Tibial artery (tissue), 4 donors: ENCODE results near the gene SULT1C4.
"Not testable (repeated sequence)": the region's sequence is repeated elsewhere in the genome, so short reads cannot be mapped to it uniquely, and the experiment has no call there.

Source experiments
- DNase-seq, 2 donors: peaks; one replicate each; pipeline ENCODE4 v3.0.0-alpha.2; 2019
- H3K27ac ChIP-seq, 2 donors: fragments of 200-600 bp; sonication (generic) in 1 of 2; 1 replicate in 1 of 2; 2 replicates in 1 of 2; pipeline ENCODE4 v1.5.1; 2018 to 2019; ENCODE audit warnings: mild to moderate bottlenecking in 1 of 2
- H3K27me3 ChIP-seq, 2 donors: fragments of 200-600 bp; sonication (generic) in 1 of 2; one replicate each; pipeline versions ENCODE4 v1.5.1 to v1.6.0; 2016 to 2019
- H3K36me3 ChIP-seq, 3 donors: fragments of 200-600 bp; sonication (generic) in 2 of 3; one replicate each; pipeline ENCODE4 v1.5.1; 2016 to 2019; ENCODE audit warnings: mild to moderate bottlenecking in 2 of 3
- H3K4me1 ChIP-seq, 4 donors: fragments of 200-600 bp; sonication (generic) in 2 of 4; 1 replicate in 3 of 4; 2 replicates in 1 of 4; pipeline ENCODE4 v1.5.1; 2016 to 2019
- H3K4me3 ChIP-seq, 2 donors: fragments of 200-600 bp; sonication (generic) in 1 of 2; 1 replicate in 1 of 2; 2 replicates in 1 of 2; pipeline ENCODE4 v1.5.1; 2018 to 2019; ENCODE audit warnings: mild to moderate bottlenecking in 2 of 2
- H3K9me3 ChIP-seq, 3 donors: fragments of 200-600 bp; sonication (generic) in 1 of 3; one replicate each; pipeline ENCODE4 v1.5.1; 2016 to 2019
- CTCF ChIP-seq, 2 experiments: fragments of 200-600 bp in 1 of 2; fragments of 450-650 bp in 1 of 2; IDR thresholded peaks; one replicate each; pipeline ENCODE4 v1.5.1; 2017 to 2019; ENCODE audit warnings: antibody characterized with exemption in 2 of 2, mild to moderate bottlenecking in 1 of 2, moderate library complexity in 1 of 2
- intact Hi-C: fragments of 100-400 bp; cut with DNase I; formaldehyde crosslinking; loops from one replicate; pipeline ENCODE4 v1.15.0; 2023; ENCODE audit warnings: low total_unique reads

Gene SULT1C4

GRCh38 chr2:108423502-108424251, 45.9 kb downstream of the SULT1C4 start:
- H3K36me3 ChIP-seq = no peaks in the 10 kb centered on the region
- TF ChIP-seq CTCF (IDR thresholded peaks at IDR 0.05) = no peak
- DNase-seq = no peak
- no peaks in the 10 kb centered on the region for H3K9me3 ChIP-seq
- no peaks in the 10 kb centered on the region for H3K4me1 ChIP-seq
- intact Hi-C loops = no loop called here
- H3K4me3 ChIP-seq = no peak overlapping the region
- no peaks in the 10 kb centered on the region for H3K27me3 ChIP-seq
- no peak overlapping the region for H3K27ac ChIP-seq

GRCh38 chr2:108428286-108429009, 50.7 kb downstream of the SULT1C4 start:
- no peak overlapping the region for H3K4me3 ChIP-seq
- intact Hi-C loops = no loop called here
- H3K27me3 ChIP-seq = no peaks in the 10 kb centered on the region
- no peaks in the 10 kb centered on the region for H3K9me3 ChIP-seq
- no peak for TF ChIP-seq CTCF (IDR thresholded peaks at IDR 0.05)
- DNase-seq = no peak
- H3K4me1 ChIP-seq = no peaks in the 10 kb centered on the region
- H3K27ac ChIP-seq = no peak overlapping the region
- H3K36me3 ChIP-seq = no peaks in the 10 kb centered on the region

- H3K4me1 ChIP-seq, H3K9me3 ChIP-seq, DNase-seq, H3K36me3 ChIP-seq, intact Hi-C loops, H3K4me3 ChIP-seq, H3K27ac ChIP-seq, H3K27me3 ChIP-seq: not testable (repeated sequence)
These were observed 57.8 kb downstream of the SULT1C4 start for GRCh38 chr2:108435578-108435977.

- intact Hi-C loops = no loop called here
These were observed 59.2 kb downstream of the SULT1C4 start for GRCh38 chr2:108436976-108437375.

More at GRCh38 chr2:108436976-108437375, 59.2 kb downstream of the SULT1C4 start:
- Histone ChIP-seq H3K36me3 (no peaks in the 10 kb centered on the region), H3K27ac (no peak overlapping the region), H3K27me3 (no peaks in the 10 kb centered on the region), H3K9me3 (no peaks in the 10 kb centered on the region), H3K4me3 (no peak overlapping the region), H3K4me1 (no peaks in the 10 kb centered on the region)
- TF ChIP-seq CTCF (IDR thresholded peaks at IDR 0.05) = no peak
- DNase-seq = no peak
